Measurements from ENCODE around the gene ATXN2L. TPM values are rescaled to one million over a fixed set of nuclear protein-coding genes. Genes with fewer than 3 reads are reported as not detected.
"Not testable (repeated sequence)": the region's sequence is repeated elsewhere in the genome, so short reads cannot be mapped to it uniquely, and the experiment has no call there.

The ATXN2L gene
- total and polyA plus RNA-seq, 2 donors (not counting 1 experiment from before 2014, with no cell fraction given) = 16.4 to 52.8 TPM

- no peak overlapping the region for H3K4me3 ChIP-seq (replicated peaks in 1 of 4; ENCODE audit: control extremely low read depth in 1 of 4, insufficient read depth in 1 of 4, low read depth in 3 of 4, low read length in 4 of 4)
- H3K36me3 ChIP-seq (ENCODE audit: control insufficient read depth, insufficient read depth, low read length) = peaks cover 29% of the 10 kb centered on the region
- H3K4me2 ChIP-seq (ENCODE audit: extremely low read depth, insufficient read depth, low read length) = no peak overlapping the region
- H3K9me3 ChIP-seq (ENCODE audit: control insufficient read depth, insufficient read depth, low read depth, low read length) = no peaks in the 10 kb centered on the region
- H4K20me1 ChIP-seq (ENCODE audit: control insufficient read depth, extremely low read depth, insufficient read depth, low read length) = no peaks in the 10 kb centered on the region
- no peaks in the 10 kb centered on the region for H3K27me3 ChIP-seq (ENCODE audit: control insufficient read depth, insufficient read depth, low read length)
- H3K27ac ChIP-seq (ENCODE audit: insufficient read depth, low read length) = no peak overlapping the region
- peaks cover 32% of the 10 kb centered on the region for H3K79me2 ChIP-seq (ENCODE audit: control insufficient read depth, insufficient read depth, low read length)
- TF ChIP-seq CTCF (conservative IDR thresholded peaks at IDR 0.05 in 1 of 2, IDR thresholded peaks at IDR 0.05 in 1 of 2; ENCODE audit: low read depth in 1 of 2, low read length in 2 of 2) (no peak), EZH2 (IDR thresholded peaks at IDR 0.05; ENCODE audit: low read length, missing control alignments) (no peak)
- H2AFZ ChIP-seq (ENCODE audit: low read length) = no peak overlapping the region
- H3K9ac ChIP-seq (ENCODE audit: insufficient read depth, low read length) = no peak overlapping the region
- DNase-seq (ENCODE audit: low read depth in 2 of 2) = no peak
- H3K4me1 ChIP-seq (ENCODE audit: control insufficient read depth, extremely low read depth, insufficient read depth, low read length) = peaks cover 9% of the 10 kb centered on the region
Observed at GRCh38 chr16:28866454-28866804, 43.6 kb downstream of the ATXN2L start.

- Histone ChIP-seq H3K27ac (ENCODE audit: insufficient read depth, low read length) (no peak overlapping the region), H3K36me3 (ENCODE audit: control insufficient read depth, insufficient read depth, low read length) (peaks cover 31% of the 10 kb centered on the region), H3K4me3 (replicated peaks in 1 of 4; ENCODE audit: control extremely low read depth in 1 of 4, insufficient read depth in 1 of 4, low read depth in 3 of 4, low read length in 4 of 4) (no peak overlapping the region), H3K27me3 (ENCODE audit: control insufficient read depth, insufficient read depth, low read length) (no peaks in the 10 kb centered on the region), H3K79me2 (ENCODE audit: control insufficient read depth, insufficient read depth, low read length) (peaks cover 32% of the 10 kb centered on the region), H2AFZ (ENCODE audit: low read length) (no peak overlapping the region), H4K20me1 (ENCODE audit: control insufficient read depth, extremely low read depth, insufficient read depth, low read length) (no peaks in the 10 kb centered on the region), H3K9me3 (ENCODE audit: control insufficient read depth, insufficient read depth, low read depth, low read length) (no peaks in the 10 kb centered on the region), H3K9ac (ENCODE audit: insufficient read depth, low read length) (no peak overlapping the region), H3K4me1 (ENCODE audit: control insufficient read depth, extremely low read depth, insufficient read depth, low read length) (peaks cover 9% of the 10 kb centered on the region), H3K4me2 (ENCODE audit: extremely low read depth, insufficient read depth, low read length) (no peak overlapping the region)
- TF ChIP-seq CTCF (conservative IDR thresholded peaks at IDR 0.05 in 1 of 2, IDR thresholded peaks at IDR 0.05 in 1 of 2; ENCODE audit: low read depth in 1 of 2, low read length in 2 of 2) (no peak), EZH2 (IDR thresholded peaks at IDR 0.05; ENCODE audit: low read length, missing control alignments) (no peak)
- DNase-seq (ENCODE audit: low read depth in 2 of 2) = no peak
Observed at GRCh38 chr16:28867241-28867640, 44.4 kb downstream of the ATXN2L start.

- not testable (repeated sequence) for H3K27ac ChIP-seq (ENCODE audit: insufficient read depth, low read length); H3K4me1 ChIP-seq (ENCODE audit: control insufficient read depth, extremely low read depth, insufficient read depth, low read length); H3K4me2 ChIP-seq (ENCODE audit: extremely low read depth, insufficient read depth, low read length); H2AFZ ChIP-seq (ENCODE audit: low read length); DNase-seq (ENCODE audit: low read depth in 2 of 2); H3K27me3 ChIP-seq (ENCODE audit: control insufficient read depth, insufficient read depth, low read length); H4K20me1 ChIP-seq (ENCODE audit: control insufficient read depth, extremely low read depth, insufficient read depth, low read length); H3K9ac ChIP-seq (ENCODE audit: insufficient read depth, low read length); H3K4me3 ChIP-seq (replicated peaks in 1 of 4; ENCODE audit: control extremely low read depth in 1 of 4, insufficient read depth in 1 of 4, low read depth in 3 of 4, low read length in 4 of 4); H3K9me3 ChIP-seq (ENCODE audit: control insufficient read depth, insufficient read depth, low read depth, low read length)
- Histone ChIP-seq H3K36me3 (ENCODE audit: control insufficient read depth, insufficient read depth, low read length) (peaks cover 35% of the 10 kb centered on the region), H3K79me2 (ENCODE audit: control insufficient read depth, insufficient read depth, low read length) (peaks cover 32% of the 10 kb centered on the region)
Observed at GRCh38 chr16:28867646-28868045, 44.8 kb downstream of the ATXN2L start.
